ENCODE results near the gene MOSPD3. TPM values are rescaled to one million over a fixed set of nuclear protein-coding genes. Genes with fewer than 3 reads are reported as not detected.

MOSPD3 gene
- total RNA-seq, 1 donor from 2014 or later, result 11.8 TPM

Small RNA genes within 50 kb of the gene (small RNA-seq; reads per million reads assigned to genes)
- not detected for gene SAP25

Other genes starting within 250 kb of the MOSPD3 start
- gene PILRA, start 239.1 kb upstream of the MOSPD3 start, total RNA-seq, result 8.3 TPM
- 5.9 TPM for gene ZCWPW1, start 183.8 kb upstream of the MOSPD3 start, total RNA-seq
- 38.3 TPM for gene MEPCE, start 182.7 kb upstream of the MOSPD3 start, total RNA-seq
- gene PPP1R35, start 176.0 kb upstream of the MOSPD3 start, total RNA-seq, result 24.6 TPM
- not detected for gene SPACDR, start 148.3 kb upstream of the MOSPD3 start, total RNA-seq
- gene TSC22D4, start 133.3 kb upstream of the MOSPD3 start, total RNA-seq, result 34.6 TPM
- gene NYAP1, start 128.6 kb upstream of the MOSPD3 start, total RNA-seq, result 3.9 TPM
- gene AGFG2, start 73.3 kb upstream of the MOSPD3 start, total RNA-seq, result 37.6 TPM
- gene SAP25, start 38.6 kb upstream of the MOSPD3 start, total RNA-seq, result 2.9 TPM
- 72.2 TPM for gene LRCH4, start 26.4 kb upstream of the MOSPD3 start, total RNA-seq
- gene FBXO24, start 26.2 kb upstream of the MOSPD3 start, total RNA-seq, result 0.98 TPM
- gene PCOLCE, start 10.2 kb upstream of the MOSPD3 start, total RNA-seq, result 85.4 TPM
- gene TFR2, start 29.0 kb downstream of the MOSPD3 start, total RNA-seq, result 0.25 TPM
- gene ACTL6B, start 43.9 kb downstream of the MOSPD3 start, total RNA-seq, result 0.49 TPM
- 283 TPM for gene GNB2, start 61.2 kb downstream of the MOSPD3 start, total RNA-seq
- 20.6 TPM for gene GIGYF1, start 81.7 kb downstream of the MOSPD3 start, total RNA-seq
- gene POP7, start 93.6 kb downstream of the MOSPD3 start, total RNA-seq, result 44.0 TPM
- not detected for gene EPO, start 107.9 kb downstream of the MOSPD3 start, total RNA-seq
- not detected for gene ZAN, start 121.1 kb downstream of the MOSPD3 start, total RNA-seq
- gene EPHB4, start 215.0 kb downstream of the MOSPD3 start, total RNA-seq, result 72.4 TPM
- 15.7 TPM for gene SLC12A9, start 240.2 kb downstream of the MOSPD3 start, total RNA-seq